Cardiac septum (tissue), 1 donor: ENCODE measurements around the gene MYBPHL. TPM values are rescaled to one million over a fixed set of nuclear protein-coding genes. Genes with fewer than 3 reads are reported as not detected.
A peak's percentile ranks its signal among the peaks of the same experiment; 100 is the strongest.
"Not testable (repeated sequence)": the region's sequence is repeated elsewhere in the genome, so short reads cannot be mapped to it uniquely, and the experiment has no call there.

ENCODE experiments used
- DNase-seq: peaks from one replicate; pipeline ENCODE4 v3.0.0-alpha.2; 2020; ENCODE audit warnings: low spot score
- intact Hi-C: fragments of 100-400 bp; cut with DNase I; formaldehyde crosslinking; loops from one replicate; pipeline ENCODE4 v1.14.0; 2022
- total RNA-seq: library from RNA; stranded (reverse); fragmentation: NEBNext Ultra II Directional; extraction: Animal tissue kit (Norgen Biotek cat#: 25700); gene quantifications from one replicate; pipeline ENCODE4 v1.2.1, GENCODE V29; 2021
- donor health status: DM: no; HTN: no; CAD: no.

The MYBPHL gene
- total RNA-seq, 1 donor from 2014 or later, result 1.2 TPM

DNA sequence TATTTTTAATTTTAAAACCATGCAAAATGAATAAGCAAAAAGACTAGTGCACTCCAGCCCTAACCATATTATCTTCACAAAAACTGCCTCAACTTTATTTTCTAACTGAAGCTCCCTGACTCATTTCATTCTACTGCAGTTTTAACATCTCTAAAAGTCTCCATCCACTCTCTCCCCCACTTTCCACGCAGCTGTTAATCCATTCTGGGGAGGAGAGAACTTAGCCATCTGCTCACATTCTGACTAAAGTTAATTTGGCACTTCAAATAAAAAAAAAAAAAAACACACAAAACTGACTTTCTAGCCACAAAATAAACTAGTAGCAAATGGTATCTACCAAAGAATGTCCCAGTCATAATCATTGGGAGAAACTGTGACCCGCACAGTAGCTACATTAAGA is 5.4 kb upstream of the MYBPHL start:
- intact Hi-C loops, result loop anchor here (5.0 kb wide), 1 partner anchor 35 kb away; no protein-coding TSS in a partner anchor
- DNase-seq, result no peak

- no peak for DNase-seq
- intact Hi-C loops, result no loop called here
Measured at GRCh38 chr1:109309347-109309746, 2.5 kb upstream of the MYBPHL start.

GRCh38 chr1:109307274-109308021 is 637 bp upstream of the MYBPHL start:
- intact Hi-C loops, result loop anchor here (2.0 kb wide), 1 partner anchor 91 kb away; no protein-coding TSS in a partner anchor
- peak; percentile 79 for DNase-seq

GRCh38 chr1:109305991-109306390 is 820 bp downstream of the MYBPHL start:
- DNase-seq, result not testable (repeated sequence)
- intact Hi-C loops, result loop anchor here (2.0 kb wide), 1 partner anchor 93 kb away; no protein-coding TSS in a partner anchor

- intact Hi-C loops, result no loop called here
- no peak for DNase-seq
Measured at GRCh38 chr1:109304226-109304920, 2.4 kb downstream of the MYBPHL start.

DNA sequence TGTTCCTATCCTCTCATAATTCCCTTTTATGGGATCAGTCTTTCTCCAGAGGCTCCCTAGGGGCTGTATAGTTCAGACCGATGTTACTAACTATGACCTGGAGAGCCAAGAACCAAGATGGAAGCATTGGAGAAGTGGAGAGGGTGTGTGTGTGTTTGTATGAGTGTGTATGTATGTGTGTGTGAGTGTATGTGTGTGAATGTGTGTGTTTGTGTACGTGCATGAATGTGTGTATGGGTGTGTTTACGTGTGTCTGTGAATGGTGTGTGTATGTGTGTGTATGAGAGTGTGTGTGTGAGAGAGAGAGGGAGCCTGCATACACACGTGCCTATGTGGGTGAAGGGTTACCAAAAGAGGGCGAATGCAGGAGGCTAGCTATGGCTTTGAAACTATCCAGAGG is 4.9 kb downstream of the MYBPHL start:
- no peak for DNase-seq
- intact Hi-C loops, result no loop called here

DNA sequence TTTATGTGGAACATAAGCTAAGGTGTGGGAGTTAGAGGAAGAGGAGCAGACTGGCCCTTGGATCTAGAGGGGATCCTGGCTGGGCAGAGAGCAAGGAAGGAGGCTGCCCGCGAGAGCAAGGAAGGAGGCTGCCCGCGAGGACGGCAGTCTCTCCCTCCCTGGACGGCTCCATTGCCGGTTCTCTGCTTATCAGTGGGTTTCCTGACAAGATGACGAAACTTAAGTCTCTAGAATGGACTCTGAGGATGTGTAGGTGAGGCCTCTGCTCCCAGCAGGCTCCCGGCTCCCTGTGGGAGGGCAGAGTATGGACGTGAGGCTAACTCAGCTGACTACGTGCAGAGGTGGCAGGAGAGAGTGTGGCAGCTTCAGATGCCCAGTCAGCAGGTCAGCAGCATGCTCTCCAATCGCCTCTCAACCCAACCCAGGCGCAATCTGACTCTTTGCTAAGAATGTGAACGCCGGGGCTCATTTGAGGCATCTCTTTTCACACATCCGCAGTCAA is 6.1 kb downstream of the MYBPHL start:
- no peak for DNase-seq
- intact Hi-C loops, result no loop called here

GRCh38 chr1:109299558-109300343 is 7.1 kb downstream of the MYBPHL start:
- intact Hi-C loops, result loop anchor here (2.0 kb wide), 1 partner anchor 17 kb away; the partner anchor contains the start of gene PSRC1
- peak; percentile 83 for DNase-seq

DNA sequence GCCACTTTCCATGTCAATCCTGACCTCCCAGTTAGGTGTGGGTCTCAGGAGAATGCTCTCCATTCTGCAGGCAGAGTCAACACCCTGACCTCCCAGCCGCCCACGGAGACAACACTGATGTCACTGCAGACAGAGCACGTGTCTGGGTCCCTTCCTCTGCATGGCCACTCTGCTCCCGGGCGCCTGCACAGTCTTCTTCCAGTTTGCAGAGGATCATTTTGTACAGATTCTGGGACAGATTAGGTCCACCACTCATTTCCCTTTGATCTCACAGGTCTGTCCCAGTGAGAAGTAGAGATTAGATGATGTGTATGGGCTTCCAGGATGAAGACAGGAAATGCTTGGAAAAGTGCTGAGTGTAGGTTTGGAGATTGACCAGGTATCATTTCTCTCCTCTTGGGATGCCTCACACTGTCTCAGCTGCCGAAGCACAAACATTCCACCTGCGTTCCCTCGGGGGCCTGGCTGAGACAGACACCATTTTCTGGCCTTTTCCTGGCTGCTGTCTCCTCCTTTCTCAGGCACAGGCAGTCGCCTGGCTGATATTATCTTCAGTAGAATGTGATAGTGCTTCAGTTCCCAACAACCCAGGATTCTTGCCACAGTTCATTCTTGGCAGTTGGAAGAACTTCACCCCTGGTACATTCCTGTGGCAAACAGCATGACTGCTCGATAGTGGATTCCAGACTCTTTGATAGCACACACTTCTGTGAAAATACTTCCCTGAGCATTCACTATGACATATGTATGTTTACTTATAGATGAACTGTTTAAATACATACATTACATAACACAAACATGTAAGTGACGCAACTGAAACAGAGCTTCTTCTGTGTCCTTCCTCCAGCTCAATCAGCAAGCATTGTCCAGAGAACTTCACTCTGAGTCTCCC is 7.9 kb downstream of the MYBPHL start:
- intact Hi-C loops, result loop anchor here (2.0 kb wide), 1 partner anchor 16 kb away; the partner anchor contains the start of gene PSRC1
- DNase-seq, result peak; percentile 81

DNA sequence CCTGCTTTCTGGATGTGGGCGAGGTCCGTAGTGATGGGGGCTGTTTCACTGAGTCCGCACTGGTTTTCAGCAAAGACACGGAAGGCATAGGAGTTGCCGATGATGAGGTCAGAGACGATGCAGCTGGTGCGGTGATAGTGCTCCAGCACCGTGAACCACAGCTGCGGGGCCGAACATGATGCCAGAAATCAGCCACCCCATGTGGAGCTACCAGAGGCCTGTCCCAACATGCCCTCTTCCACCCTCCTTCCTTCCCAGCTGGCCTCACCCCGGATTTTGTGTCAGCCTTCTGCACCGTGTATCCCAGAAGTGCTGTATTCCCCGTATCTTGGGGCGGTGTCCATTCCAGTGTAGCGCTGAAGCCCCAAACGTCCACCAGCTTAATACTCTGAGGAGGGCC is 10.0 kb downstream of the MYBPHL start:
- DNase-seq, result no peak
- intact Hi-C loops, result no loop called here

GRCh38 chr1:109295712-109296415 is 10.9 kb downstream of the MYBPHL start:
- intact Hi-C loops, result no loop called here
- DNase-seq, result no peak

DNA sequence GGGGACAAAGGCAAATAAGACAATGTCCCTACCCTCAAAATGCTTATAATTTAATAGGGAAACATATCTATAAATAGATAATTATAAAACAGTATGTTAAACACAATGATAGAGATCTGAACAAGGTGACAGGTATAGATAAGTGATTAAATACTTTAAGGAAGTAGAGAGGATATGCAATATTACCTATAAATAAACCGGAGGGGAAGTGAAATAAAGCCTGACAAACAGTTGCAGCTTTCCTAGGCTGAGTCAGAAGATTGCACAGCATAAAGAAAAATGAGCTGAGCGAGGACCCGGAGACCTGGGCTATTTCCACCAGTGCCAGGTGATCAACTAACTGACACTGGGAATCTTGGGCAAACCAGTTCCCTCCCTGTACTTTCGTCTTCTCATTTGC is 12.3 kb downstream of the MYBPHL start:
- no peak for DNase-seq
- intact Hi-C loops, result no loop called here

- no peak for DNase-seq
- intact Hi-C loops, result no loop called here
Measured at GRCh38 chr1:109293026-109293425, 13.8 kb downstream of the MYBPHL start.

GRCh38 chr1:109292364-109292763 is 14.4 kb downstream of the MYBPHL start:
- intact Hi-C loops, result no loop called here
- DNase-seq, result no peak

DNA sequence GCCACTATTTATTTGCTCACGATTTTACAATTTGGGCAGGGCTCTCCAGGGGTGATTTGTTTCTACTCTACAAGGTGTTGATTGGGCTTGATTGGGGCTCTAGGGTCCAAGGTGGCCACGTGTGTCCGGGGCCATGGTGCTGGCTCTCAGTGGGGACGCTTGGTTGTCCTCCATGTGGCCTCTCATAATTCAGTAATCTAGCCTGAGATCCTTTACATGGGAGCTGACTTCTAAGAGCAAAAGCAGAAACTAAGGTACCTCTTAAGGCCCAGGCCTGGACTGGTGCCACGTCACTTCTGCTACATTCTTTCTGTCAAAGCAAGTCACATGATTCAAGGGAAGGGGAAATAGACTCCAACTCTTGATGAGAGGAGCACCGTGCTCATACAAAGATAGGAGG is 15.8 kb downstream of the MYBPHL start:
- DNase-seq, result no peak

GRCh38 chr1:109290137-109290536 is 16.7 kb downstream of the MYBPHL start:
- intact Hi-C loops, result no loop called here
- DNase-seq, result no peak

More for the DNA sequence above, 15.8 kb downstream of the MYBPHL start:
- intact Hi-C loops, result no loop called here

DNA sequence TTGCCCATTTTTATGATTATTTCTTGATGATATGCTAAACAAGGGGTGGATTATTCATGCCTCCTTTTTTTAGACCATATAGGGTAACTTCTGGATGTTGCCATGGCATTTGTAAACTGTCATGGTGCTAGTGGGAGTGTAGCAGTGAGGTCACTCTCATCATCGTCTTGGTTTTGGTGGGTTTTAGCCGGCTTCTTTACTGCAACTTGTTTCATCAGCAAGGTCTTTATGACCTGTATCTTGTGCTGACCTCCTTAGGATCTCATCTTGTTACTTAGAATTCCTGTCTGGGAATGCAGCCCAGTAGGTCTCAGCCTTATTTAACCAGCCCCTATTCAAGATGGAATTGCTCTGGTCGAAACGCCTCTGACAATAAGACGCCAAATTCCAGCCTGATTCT is 20.0 kb downstream of the MYBPHL start:
- intact Hi-C loops, DNase-seq: not testable (repeated sequence)
